HFFc6 (cell line): ENCODE data around the gene ST3GAL3. TPM values are rescaled to one million over a fixed set of nuclear protein-coding genes. Genes with fewer than 3 reads are reported as not detected.

ENCODE experiments used
- DNase-seq: peaks from one replicate; pipeline ENCODE4 v3.0.0-alpha.2; 2018
- H3K27ac Mint-ChIP-seq: 2 replicates; pipeline ENCODE4 v1.8.0; 2020; ENCODE audit warnings: mild to moderate bottlenecking, mixed read lengths
- H3K27me3 Mint-ChIP-seq: 2 replicates; pipeline ENCODE4 v1.8.0; 2021; ENCODE audit warnings: mild to moderate bottlenecking, moderate library complexity, mixed read lengths; ENCODE audit not compliant: insufficient read depth
- H3K36me3 Mint-ChIP-seq: 2 replicates; pipeline ENCODE4 v1.8.0; 2021; ENCODE audit warnings: low read depth, mixed read lengths
- H3K4me1 Mint-ChIP-seq: 2 replicates; pipeline ENCODE4 v1.8.0; 2020; ENCODE audit warnings: low read depth, mixed read lengths
- H3K4me3 Mint-ChIP-seq: 2 replicates; pipeline ENCODE4 v1.8.0; 2020; ENCODE audit warnings: mild to moderate bottlenecking, moderate library complexity, mixed read lengths
- H3K9me3 Mint-ChIP-seq: 2 replicates; pipeline ENCODE4 v1.8.0; 2020; ENCODE audit warnings: mild to moderate bottlenecking, mixed read lengths
- CTCF ChIP-seq: fragments of 200-600 bp; sonication (generic); IDR thresholded peaks from 2 replicates; pipeline ENCODE4 v1.5.0; 2021; ENCODE audit warnings: antibody characterized with exemption, mild to moderate bottlenecking
- total RNA-seq, 6 experiments: library from RNA; stranded (reverse); fragmentation: NEBNext Ultra II Directional; extraction: Animal tissue kit (Norgen Biotek cat#: 25700); gene quantifications; 2 replicates in 1 of 6; 3 replicates in 5 of 6; pipeline ENCODE4 v1.2.3, GENCODE V29; 2021

ST3GAL3 gene
- total RNA-seq, 6 experiments from 2014 or later, result 15.2 to 22.3 (median 18.0) TPM

GRCh38 chr1:43858324-43858723 is 151.0 kb downstream of the ST3GAL3 start:
- Mint-ChIP-seq H3K27me3 (peaks cover 4% of the 10 kb centered on the region; the same call in 1 of the 2 replicates), H3K4me3 (no peak overlapping the region; the same call in 1 of the 2 replicates), H3K4me1 (peaks cover 52% of the 10 kb centered on the region), H3K9me3 (no peaks in the 10 kb centered on the region), H3K36me3 (peaks cover 36% of the 10 kb centered on the region), H3K27ac (peak overlapping the region; percentile 62)
- DNase-seq, result peak; percentile 98
- TF ChIP-seq CTCF, result no peak

- H3K27me3 Mint-ChIP-seq, result peaks cover 4% of the 10 kb centered on the region; the same call in 1 of the 2 replicates
- peak overlapping the region; percentile 20 for H3K27ac Mint-ChIP-seq
- TF ChIP-seq CTCF, result no peak
- peak; percentile 46 for DNase-seq
- H3K4me3 Mint-ChIP-seq, result no peak overlapping the region
- no peaks in the 10 kb centered on the region for H3K9me3 Mint-ChIP-seq
- H3K4me1 Mint-ChIP-seq, result peaks cover 43% of the 10 kb centered on the region
- peaks cover 24% of the 10 kb centered on the region for H3K36me3 Mint-ChIP-seq
Observed at GRCh38 chr1:43861337-43861736, 154.0 kb downstream of the ST3GAL3 start.

GRCh38 chr1:43861988-43862735 is 154.8 kb downstream of the ST3GAL3 start:
- Mint-ChIP-seq H3K27ac (no peak overlapping the region), H3K4me3 (no peak overlapping the region), H3K36me3 (peaks cover 18% of the 10 kb centered on the region), H3K9me3 (no peaks in the 10 kb centered on the region), H3K4me1 (peaks cover 43% of the 10 kb centered on the region), H3K27me3 (peaks cover 4% of the 10 kb centered on the region)
- DNase-seq, result no peak
- TF ChIP-seq CTCF, result no peak

- no peak overlapping the region for H3K4me3 Mint-ChIP-seq
- TF ChIP-seq CTCF, result no peak
- H3K4me1 Mint-ChIP-seq, result peaks cover 45% of the 10 kb centered on the region
- no peak overlapping the region for H3K27ac Mint-ChIP-seq
- H3K9me3 Mint-ChIP-seq, result no peaks in the 10 kb centered on the region
- H3K36me3 Mint-ChIP-seq, result peaks cover 18% of the 10 kb centered on the region
- DNase-seq, result no peak
- H3K27me3 Mint-ChIP-seq, result no peaks in the 10 kb centered on the region; the same call in none of the 2 replicates
Observed at GRCh38 chr1:43864111-43865045, 157.0 kb downstream of the ST3GAL3 start.

GRCh38 chr1:43866201-43866600 is 158.9 kb downstream of the ST3GAL3 start:
- no peak for TF ChIP-seq CTCF
- peaks cover 13% of the 10 kb centered on the region for H3K36me3 Mint-ChIP-seq
- H3K9me3 Mint-ChIP-seq, result no peaks in the 10 kb centered on the region
- DNase-seq, result no peak
- H3K4me3 Mint-ChIP-seq, result no peak overlapping the region
- H3K4me1 Mint-ChIP-seq, result peaks cover 33% of the 10 kb centered on the region
- no peaks in the 10 kb centered on the region; the same call in none of the 2 replicates for H3K27me3 Mint-ChIP-seq
- H3K27ac Mint-ChIP-seq, result no peak overlapping the region
